Measurements from ENCODE around the gene CYB5R4.

DNA sequence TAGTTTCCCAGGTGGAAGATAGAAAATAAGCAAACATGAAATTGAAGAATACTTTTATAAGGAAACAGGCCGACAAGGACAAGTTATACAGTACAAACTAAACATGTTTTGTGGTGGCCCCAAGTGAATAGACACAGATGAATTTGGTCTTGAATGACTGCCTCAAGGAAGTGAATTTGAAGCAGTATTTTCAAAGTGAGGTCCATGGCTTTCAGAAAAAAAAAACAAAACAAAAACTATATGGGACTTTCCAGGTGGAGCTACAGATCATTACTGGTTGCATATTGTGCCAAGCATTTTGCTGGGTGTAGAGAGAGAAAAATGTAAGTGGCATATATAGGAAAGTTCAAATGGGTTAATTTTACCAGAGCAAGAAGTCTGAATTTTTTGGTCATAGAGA is 68.8 kb downstream of the CYB5R4 start:
- no peak for TF ChIP-seq ARNTL (CRISPR knock-in tag; IDR thresholded peaks at IDR 0.05; ENCODE audit: borderline replicate concordance, low read depth)
- TF ChIP-seq, protein P1, sequence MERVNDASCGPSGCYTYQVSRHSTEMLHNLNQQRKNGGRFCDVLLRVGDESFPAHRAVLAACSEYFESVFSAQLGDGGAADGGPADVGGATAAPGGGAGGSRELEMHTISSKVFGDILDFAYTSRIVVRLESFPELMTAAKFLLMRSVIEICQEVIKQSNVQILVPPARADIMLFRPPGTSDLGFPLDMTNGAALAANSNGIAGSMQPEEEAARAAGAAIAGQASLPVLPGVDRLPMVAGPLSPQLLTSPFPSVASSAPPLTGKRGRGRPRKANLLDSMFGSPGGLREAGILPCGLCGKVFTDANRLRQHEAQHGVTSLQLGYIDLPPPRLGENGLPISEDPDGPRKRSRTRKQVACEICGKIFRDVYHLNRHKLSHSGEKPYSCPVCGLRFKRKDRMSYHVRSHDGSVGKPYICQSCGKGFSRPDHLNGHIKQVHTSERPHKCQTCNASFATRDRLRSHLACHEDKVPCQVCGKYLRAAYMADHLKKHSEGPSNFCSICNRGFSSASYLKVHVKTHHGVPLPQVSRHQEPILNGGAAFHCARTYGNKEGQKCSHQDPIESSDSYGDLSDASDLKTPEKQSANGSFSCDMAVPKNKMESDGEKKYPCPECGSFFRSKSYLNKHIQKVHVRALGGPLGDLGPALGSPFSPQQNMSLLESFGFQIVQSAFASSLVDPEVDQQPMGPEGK (CRISPR knock-in tag; IDR thresholded peaks at IDR 0.05; ENCODE audit: borderline replicate concordance), result no peak
- no peak for TF ChIP-seq RARB (CRISPR knock-in tag; IDR thresholded peaks at IDR 0.05)
